ENCODE data around the gene PTPRG. TPM values are rescaled to one million over a fixed set of nuclear protein-coding genes. Genes with fewer than 3 reads are reported as not detected.
"Not testable (repeated sequence)": the region's sequence is repeated elsewhere in the genome, so short reads cannot be mapped to it uniquely, and the experiment has no call there.

Gene PTPRG
- total and polyA plus RNA-seq, 2 donors (not counting 1 experiment from before 2014, with no cell fraction given) = 67.0 to 97.9 TPM

DNA sequence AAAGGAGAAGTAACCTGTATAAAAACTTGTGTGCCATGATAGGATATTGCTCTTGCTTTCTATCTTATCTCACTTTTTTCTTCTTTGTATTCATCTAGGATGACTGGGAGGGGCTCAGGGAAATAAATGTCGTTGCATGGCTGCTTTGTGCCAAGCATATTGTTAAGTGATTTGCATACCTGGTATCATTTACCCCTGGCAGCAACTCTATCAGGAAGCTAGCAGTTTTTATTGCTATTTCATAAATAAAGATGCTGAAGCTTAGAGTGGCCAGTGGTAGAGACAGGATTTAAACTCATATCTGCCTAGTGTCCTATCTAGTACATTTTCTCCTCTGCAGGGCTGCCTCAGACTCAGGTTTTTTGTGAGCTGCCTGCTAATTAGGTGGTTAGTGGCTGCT lies 253.3 kb downstream of the PTPRG start:
- Histone ChIP-seq H3K27me3 (ENCODE audit: control insufficient read depth, insufficient read depth, low read length) (no peaks in the 10 kb centered on the region), H3K36me3 (ENCODE audit: control insufficient read depth, insufficient read depth, low read length) (no peaks in the 10 kb centered on the region), H3K9me3 (ENCODE audit: control insufficient read depth, insufficient read depth, low read depth, low read length) (no peaks in the 10 kb centered on the region), H3K4me1 (ENCODE audit: control insufficient read depth, extremely low read depth, insufficient read depth, low read length) (no peaks in the 10 kb centered on the region), H4K20me1 (ENCODE audit: control insufficient read depth, extremely low read depth, insufficient read depth, low read length) (no peaks in the 10 kb centered on the region), H3K4me3 (replicated peaks in 1 of 4; ENCODE audit: control extremely low read depth in 1 of 4, insufficient read depth in 1 of 4, low read depth in 3 of 4, low read length in 4 of 4) (no peak overlapping the region), H3K27ac (ENCODE audit: insufficient read depth, low read length) (no peak overlapping the region), H3K4me2 (ENCODE audit: extremely low read depth, insufficient read depth, low read length) (no peak overlapping the region), H3K79me2 (ENCODE audit: control insufficient read depth, insufficient read depth, low read length) (no peaks in the 10 kb centered on the region), H2AFZ (ENCODE audit: low read length) (no peak overlapping the region), H3K9ac (ENCODE audit: insufficient read depth, low read length) (no peak overlapping the region)
- no peak for DNase-seq (ENCODE audit: low read depth in 2 of 2)
- no peak for TF ChIP-seq EZH2 (IDR thresholded peaks at IDR 0.05; ENCODE audit: low read length, missing control alignments)
- TF ChIP-seq, protein P1, sequence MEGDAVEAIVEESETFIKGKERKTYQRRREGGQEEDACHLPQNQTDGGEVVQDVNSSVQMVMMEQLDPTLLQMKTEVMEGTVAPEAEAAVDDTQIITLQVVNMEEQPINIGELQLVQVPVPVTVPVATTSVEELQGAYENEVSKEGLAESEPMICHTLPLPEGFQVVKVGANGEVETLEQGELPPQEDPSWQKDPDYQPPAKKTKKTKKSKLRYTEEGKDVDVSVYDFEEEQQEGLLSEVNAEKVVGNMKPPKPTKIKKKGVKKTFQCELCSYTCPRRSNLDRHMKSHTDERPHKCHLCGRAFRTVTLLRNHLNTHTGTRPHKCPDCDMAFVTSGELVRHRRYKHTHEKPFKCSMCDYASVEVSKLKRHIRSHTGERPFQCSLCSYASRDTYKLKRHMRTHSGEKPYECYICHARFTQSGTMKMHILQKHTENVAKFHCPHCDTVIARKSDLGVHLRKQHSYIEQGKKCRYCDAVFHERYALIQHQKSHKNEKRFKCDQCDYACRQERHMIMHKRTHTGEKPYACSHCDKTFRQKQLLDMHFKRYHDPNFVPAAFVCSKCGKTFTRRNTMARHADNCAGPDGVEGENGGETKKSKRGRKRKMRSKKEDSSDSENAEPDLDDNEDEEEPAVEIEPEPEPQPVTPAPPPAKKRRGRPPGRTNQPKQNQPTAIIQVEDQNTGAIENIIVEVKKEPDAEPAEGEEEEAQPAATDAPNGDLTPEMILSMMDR (conservative IDR thresholded peaks at IDR 0.05 in 1 of 2, IDR thresholded peaks at IDR 0.05 in 1 of 2; ENCODE audit: low read depth in 1 of 2, low read length in 2 of 2) = no peak

DNA sequence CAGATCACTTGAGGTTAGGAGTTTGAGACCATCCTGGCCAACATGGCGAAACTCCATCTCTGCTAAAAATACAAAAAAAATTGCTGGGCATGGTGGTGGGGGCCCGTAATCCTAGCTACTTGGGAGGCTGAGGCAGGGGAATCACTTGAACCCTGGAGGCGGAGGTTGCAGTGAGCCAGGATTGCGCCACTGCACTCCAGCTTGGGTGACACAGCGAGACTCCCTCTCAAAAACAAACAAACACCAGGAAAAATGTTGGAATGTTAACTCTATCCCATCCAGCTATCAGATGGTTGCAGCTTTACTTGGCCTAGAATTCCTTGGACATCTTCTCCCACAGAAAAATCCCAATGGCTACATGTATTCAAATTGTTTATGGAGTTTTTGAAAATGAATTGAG lies 254.9 kb downstream of the PTPRG start:
- DNase-seq (ENCODE audit: low read depth in 2 of 2); H3K4me1 ChIP-seq (ENCODE audit: control insufficient read depth, extremely low read depth, insufficient read depth, low read length); H2AFZ ChIP-seq (ENCODE audit: low read length); H3K79me2 ChIP-seq (ENCODE audit: control insufficient read depth, insufficient read depth, low read length); H3K36me3 ChIP-seq (ENCODE audit: control insufficient read depth, insufficient read depth, low read length); H3K9ac ChIP-seq (ENCODE audit: insufficient read depth, low read length); H3K4me3 ChIP-seq (replicated peaks in 1 of 4; ENCODE audit: control extremely low read depth in 1 of 4, insufficient read depth in 1 of 4, low read depth in 3 of 4, low read length in 4 of 4); H4K20me1 ChIP-seq (ENCODE audit: control insufficient read depth, extremely low read depth, insufficient read depth, low read length); H3K4me2 ChIP-seq (ENCODE audit: extremely low read depth, insufficient read depth, low read length); H3K9me3 ChIP-seq (ENCODE audit: control insufficient read depth, insufficient read depth, low read depth, low read length); H3K27ac ChIP-seq (ENCODE audit: insufficient read depth, low read length); H3K27me3 ChIP-seq (ENCODE audit: control insufficient read depth, insufficient read depth, low read length): not testable (repeated sequence)

DNA sequence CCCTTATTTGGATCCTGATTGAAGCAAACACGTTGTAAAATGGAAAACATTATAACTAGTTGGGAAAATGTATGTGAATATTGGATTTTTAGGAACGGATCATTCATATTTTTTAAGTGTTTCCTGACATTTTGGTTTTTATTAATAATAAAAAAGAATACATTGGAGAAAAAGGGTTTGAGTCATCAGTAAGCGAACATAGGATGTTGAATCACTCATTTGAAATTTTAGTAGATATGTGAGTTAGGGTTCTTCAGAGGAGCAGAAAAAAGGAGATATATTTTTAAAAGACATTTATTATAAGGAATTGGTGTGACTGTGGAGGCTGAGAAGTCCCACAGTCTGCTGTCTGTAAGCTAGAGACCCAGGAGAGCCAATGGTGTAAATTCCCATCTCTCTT lies 258.5 kb downstream of the PTPRG start:
- Histone ChIP-seq H3K27me3 (ENCODE audit: control insufficient read depth, insufficient read depth, low read length) (no peaks in the 10 kb centered on the region), H3K36me3 (ENCODE audit: control insufficient read depth, insufficient read depth, low read length) (no peaks in the 10 kb centered on the region), H3K4me3 (replicated peaks in 1 of 4; ENCODE audit: control extremely low read depth in 1 of 4, insufficient read depth in 1 of 4, low read depth in 3 of 4, low read length in 4 of 4) (no peak overlapping the region), H3K4me1 (ENCODE audit: control insufficient read depth, extremely low read depth, insufficient read depth, low read length) (peaks cover 2% of the 10 kb centered on the region), H3K9me3 (ENCODE audit: control insufficient read depth, insufficient read depth, low read depth, low read length) (no peaks in the 10 kb centered on the region), H2AFZ (ENCODE audit: low read length) (no peak overlapping the region), H3K79me2 (ENCODE audit: control insufficient read depth, insufficient read depth, low read length) (no peaks in the 10 kb centered on the region), H3K9ac (ENCODE audit: insufficient read depth, low read length) (no peak overlapping the region), H4K20me1 (ENCODE audit: control insufficient read depth, extremely low read depth, insufficient read depth, low read length) (no peaks in the 10 kb centered on the region), H3K4me2 (ENCODE audit: extremely low read depth, insufficient read depth, low read length) (no peak overlapping the region), H3K27ac (ENCODE audit: insufficient read depth, low read length) (no peak overlapping the region)
- peak in 1 of 2 donors; percentile 9 for DNase-seq (ENCODE audit: low read depth in 2 of 2)
- no peak for TF ChIP-seq EZH2 (IDR thresholded peaks at IDR 0.05; ENCODE audit: low read length, missing control alignments)
- TF ChIP-seq, protein P1 (conservative IDR thresholded peaks at IDR 0.05 in 1 of 2, IDR thresholded peaks at IDR 0.05 in 1 of 2; ENCODE audit: low read depth in 1 of 2, low read length in 2 of 2) = no peak
